HG03135 (cell line): ENCODE measurements around the gene ZNF202.

Source experiments
- ATAC-seq: cut with Tn5 transposase; IDR thresholded peaks from one replicate; pipeline ENCODE4 v1.9.1; 2021; ENCODE audit warnings: mild to moderate bottlenecking, moderate library complexity; ENCODE audit not compliant: unreplicated experiment

ZNF202 gene

GRCh38 chr11:123684601-123685000 lies 56.9 kb downstream of the ZNF202 start:
- no peak for ATAC-seq

GRCh38 chr11:123683428-123684170 lies 57.9 kb downstream of the ZNF202 start:
- no peak for ATAC-seq

GRCh38 chr11:123682696-123683410 lies 58.6 kb downstream of the ZNF202 start:
- ATAC-seq: no peak

- ATAC-seq: no peak
Observed at GRCh38 chr11:123681030-123681429, 60.4 kb downstream of the ZNF202 start.

GRCh38 chr11:123678246-123678645 lies 63.2 kb downstream of the ZNF202 start:
- no peak for ATAC-seq

GRCh38 chr11:123677510-123677909 lies 64.0 kb downstream of the ZNF202 start:
- no peak for ATAC-seq

- ATAC-seq: no peak
Observed at GRCh38 chr11:123674297-123674696, 67.2 kb downstream of the ZNF202 start.
